Measurements from ENCODE around the gene PRRX2.

PRRX2 gene

DNA sequence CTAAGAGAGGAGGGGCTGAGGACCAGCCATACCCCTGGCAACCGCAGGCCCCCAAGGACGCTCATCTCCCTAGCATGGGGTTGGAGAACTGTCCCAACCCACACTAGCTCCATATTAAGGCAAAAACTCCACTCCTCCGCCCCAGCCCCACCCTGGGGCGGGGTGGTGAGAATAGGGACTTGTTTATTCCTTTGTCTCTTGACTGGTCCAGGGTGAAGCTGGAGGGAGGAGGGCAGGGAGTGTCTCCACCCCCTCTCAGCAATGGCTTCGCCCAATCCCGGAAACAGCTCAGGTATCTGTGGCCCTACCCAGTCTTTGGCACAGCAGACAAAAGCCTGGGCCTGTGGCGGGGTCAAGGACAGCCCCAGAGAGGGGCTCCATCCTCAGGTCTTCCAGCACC, 16.9 kb downstream of the PRRX2 start:
- DNase-seq, result no peak

GRCh38 chr9:129685220-129685932, 19.9 kb downstream of the PRRX2 start:
- DNase-seq, result no peak

GRCh38 chr9:129685933-129686259, 20.4 kb downstream of the PRRX2 start:
- no peak for DNase-seq

DNA sequence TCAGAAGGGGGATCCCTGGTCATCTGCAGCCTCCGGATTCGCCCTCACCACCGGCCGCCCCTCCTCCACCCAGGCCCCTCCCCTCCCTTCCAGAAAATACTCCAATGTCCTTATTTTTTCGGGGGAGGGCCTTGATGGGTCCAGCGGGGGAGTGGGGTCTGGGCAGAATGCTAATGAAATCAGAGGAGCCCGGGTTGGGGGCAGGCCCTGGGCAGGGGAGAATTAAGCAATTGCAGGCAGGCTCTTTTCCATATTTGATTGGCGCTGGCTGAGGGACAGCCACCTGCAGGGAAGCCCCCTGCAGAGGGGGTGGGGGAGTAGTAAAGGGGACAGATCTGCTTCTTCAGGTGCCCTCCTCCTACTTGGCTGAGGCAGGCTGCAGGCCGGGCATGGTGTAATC, 21.3 kb downstream of the PRRX2 start:
- no peak for DNase-seq

- no peak for DNase-seq
These were observed 21.9 kb downstream of the PRRX2 start for GRCh38 chr9:129687391-129687790.

GRCh38 chr9:129688285-129689043, 23.0 kb downstream of the PRRX2 start:
- DNase-seq, result no peak

DNA sequence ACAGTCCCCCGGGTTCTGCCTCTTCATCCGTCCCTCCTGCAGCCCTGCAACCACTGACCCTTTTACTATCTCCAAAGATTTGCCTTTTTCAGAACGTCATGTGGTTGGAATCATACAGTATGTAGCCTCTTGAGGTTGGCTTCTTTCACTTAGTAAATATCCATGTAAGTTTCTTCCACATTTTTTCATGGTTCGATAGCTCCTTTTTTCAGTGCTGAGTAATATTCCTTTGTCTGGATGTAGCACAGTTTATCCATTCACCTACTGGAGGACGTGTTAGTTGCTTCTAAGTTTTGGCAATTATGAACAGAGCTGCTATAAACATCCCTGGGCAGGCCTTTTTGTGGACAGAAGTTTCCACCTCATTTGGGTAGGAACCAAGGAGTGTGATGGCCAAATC, 27.1 kb downstream of the PRRX2 start:
- DNase-seq, result no peak

DNA sequence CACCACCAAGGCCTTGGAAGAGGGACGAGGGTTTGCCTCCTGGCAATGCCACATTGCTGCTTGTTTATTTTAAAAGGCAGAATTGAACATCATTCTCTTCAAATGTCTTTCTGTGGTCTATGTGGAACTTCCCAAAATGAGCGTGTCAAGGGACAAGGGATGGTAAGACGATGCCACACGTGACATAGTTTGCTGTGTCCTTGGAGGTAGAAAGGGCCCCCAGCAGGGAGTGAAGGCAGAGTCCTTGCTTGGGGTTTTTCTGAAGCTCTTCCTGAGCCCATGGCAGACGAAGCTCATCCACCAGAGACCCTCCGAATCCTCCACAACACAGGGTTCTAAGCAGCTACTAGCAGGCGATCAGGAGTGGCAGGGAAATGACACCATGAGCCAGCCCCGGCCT, 28.3 kb downstream of the PRRX2 start:
- no peak for DNase-seq

DNA sequence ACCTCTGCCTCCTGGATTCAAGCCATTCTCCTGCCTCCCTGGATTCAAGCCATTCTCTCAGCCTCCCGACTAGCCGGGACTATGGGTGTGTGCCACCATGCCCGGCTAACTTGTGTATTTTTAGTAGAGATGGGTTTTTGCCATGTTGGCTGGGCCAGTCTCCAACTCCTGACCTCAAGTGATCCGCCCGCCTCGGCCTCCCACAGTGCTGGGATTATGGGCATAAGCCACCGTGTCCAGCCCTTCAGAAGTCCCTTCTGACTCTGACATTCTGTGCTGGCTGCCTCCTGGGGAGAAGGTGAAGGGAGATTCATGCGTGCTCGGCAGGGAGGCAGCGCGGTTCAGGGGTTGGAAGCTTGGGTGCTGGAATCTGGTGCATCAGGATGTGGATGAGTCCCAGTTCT, 28.8 kb downstream of the PRRX2 start:
- no peak for DNase-seq

- DNase-seq, result no peak
These were observed 30.4 kb downstream of the PRRX2 start for GRCh38 chr9:129695870-129696269.

DNA sequence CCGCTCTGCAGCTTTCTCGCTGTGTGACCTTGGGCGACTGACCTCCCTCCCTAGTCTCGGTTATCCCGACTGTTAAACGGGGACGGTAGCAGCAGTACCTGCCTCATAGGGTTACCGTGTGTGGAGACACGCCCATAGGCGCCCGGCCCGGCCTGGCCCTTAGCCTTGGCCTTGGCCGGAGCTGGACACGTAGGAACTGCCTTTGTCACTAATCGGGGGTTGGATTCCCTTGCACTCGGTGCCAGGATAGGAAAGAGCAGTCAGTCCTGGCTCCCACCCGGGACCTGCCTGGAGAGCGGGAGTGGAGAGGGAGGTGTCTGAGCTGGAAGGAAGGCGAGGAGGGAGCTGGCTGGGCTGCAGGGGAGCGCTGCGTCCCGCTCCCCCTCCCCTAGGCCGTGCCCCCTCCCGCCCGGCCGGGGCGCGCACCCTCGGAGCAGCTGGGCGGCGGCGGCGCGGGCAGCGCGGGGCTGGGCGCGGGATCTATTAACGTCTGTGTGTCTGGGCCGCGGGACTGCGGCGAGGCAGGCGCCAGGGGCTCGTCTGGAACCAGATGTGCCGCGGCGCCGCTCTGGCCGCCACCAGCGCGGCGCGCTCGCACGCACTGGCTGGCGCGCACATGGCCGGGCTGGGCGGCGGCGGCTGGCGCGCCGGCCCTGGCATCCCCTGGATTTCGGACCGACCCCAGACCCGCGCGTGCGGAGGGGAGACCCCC, 31.7 kb downstream of the PRRX2 start:
- no peak for DNase-seq

DNA sequence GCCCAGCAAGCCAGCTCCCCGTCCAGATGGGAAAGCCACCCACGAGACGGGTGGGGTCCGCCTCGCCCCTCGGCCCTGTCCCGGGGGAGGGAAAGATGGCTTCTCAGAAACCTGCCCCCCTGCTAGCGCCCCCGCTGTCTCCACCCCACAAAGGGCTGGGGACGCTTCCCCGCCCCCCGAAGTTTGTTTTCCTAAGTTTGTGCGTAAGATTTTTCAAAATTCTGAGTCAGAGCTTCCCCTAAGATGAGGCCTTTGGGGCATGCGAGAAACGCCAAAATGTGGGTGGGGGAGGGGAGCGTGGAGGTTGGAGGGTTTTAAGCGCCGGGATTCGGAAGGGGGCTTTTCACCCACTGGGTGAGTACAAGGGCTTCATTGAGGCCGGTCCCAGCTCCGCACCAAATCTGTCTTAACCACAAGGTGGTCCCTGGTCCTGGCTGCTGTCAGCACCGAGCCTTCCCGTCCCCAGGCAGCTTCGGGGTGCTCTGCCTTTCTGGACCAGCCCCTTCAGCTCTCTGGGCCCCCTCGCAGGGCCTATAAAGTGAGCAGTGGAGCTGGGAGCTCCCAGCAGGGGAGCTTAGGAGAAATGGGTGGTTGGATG, 32.3 kb downstream of the PRRX2 start:
- peak; percentile 35 to 53 for DNase-seq

GRCh38 chr9:129698254-129698757, 32.9 kb downstream of the PRRX2 start:
- no peak for DNase-seq

DNA sequence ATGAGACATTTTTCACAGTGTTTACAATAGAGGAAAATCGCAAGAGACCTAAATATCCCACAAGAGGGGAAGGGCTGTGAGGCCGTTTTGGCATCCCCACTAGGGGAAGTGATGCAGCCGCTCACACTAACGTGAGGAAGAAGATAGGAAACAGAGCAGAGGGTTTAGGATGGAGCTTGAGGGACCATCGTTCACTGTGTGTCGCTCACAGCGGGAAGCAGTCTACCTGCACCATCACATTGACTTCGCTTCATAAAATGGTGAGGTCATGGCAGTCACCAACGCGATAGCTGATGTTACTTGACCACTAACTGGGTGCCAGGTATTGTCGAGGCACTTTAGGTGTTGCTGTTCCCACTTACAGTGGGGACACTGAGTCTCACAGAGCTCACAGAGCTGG, 35.6 kb downstream of the PRRX2 start:
- no peak for DNase-seq

DNA sequence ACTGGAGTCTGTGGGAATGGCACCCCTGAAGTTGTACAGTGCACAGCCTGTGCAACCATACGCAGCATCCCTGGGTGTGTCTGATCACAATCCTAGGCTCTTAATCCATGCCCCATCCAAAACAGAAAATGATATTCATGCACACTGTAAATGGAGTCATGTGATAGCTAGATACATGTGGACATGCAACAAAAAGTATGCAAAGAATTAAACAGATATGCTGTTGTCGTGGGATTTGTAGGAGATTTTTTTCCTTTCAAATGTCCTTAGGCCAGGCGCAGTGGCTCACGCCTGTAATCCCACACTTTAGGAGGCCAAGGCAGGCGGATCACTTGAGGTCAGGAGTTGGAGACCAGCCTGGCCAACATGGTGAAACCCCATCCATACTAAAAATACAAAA, 36.1 kb downstream of the PRRX2 start:
- DNase-seq, result no peak

- DNase-seq, result no peak
These were observed 37.4 kb downstream of the PRRX2 start for GRCh38 chr9:129702589-129703520.

DNA sequence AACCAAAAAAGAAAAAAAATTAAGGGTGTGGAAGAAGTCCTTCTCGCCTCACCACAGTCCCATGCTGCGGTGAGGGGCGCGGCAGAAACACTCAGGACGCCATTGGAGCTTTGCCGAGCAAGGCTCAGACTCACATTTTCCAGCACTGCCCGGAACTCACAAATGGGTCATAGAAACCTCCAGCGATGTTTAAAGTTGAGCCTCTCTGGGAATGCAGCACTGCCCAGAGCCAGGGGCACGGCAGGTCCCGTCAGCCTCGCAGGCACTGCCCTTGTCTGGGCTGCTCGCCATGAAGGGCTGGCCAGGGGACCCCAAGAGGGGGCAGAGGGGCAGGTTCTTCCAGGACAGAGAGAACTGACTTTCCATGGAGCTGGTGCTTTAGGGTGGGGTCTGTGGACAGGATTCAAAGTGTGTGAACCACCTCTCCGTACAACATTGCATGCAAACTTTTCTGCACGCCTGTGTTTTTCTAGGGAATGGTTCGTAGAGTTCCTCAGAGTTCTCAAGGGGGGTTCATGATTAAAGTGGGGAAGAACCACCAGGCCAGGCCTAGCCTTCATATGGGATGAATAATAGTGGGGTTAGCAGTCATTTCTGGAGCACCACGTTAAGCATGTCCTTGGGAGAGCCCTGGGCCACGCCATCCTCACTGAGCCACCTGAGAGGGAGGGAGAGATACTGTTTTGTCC, 38.4 kb downstream of the PRRX2 start:
- no peak for DNase-seq

GRCh38 chr9:129704807-129705206, 39.4 kb downstream of the PRRX2 start:
- DNase-seq, result no peak

DNA sequence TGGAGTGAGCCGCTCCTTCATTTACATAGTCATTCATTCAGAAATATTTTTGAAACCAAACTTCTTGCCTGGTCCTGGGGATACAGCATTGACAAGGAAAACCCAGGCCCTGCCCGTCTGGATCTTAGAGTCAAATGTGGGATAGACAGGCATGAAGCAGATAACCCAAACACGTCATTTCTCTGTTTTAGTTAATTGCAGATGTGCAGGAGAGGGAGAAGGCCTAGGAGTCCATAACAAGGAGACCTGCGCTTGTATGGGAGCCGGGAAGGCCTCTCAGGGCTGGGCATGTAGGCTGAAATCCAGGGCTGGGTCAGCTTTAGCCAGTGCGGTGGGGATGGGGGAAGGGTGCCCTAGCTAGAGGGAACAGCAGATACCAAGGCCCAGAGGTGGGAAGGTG, 43.3 kb downstream of the PRRX2 start:
- DNase-seq, result no peak

DNA sequence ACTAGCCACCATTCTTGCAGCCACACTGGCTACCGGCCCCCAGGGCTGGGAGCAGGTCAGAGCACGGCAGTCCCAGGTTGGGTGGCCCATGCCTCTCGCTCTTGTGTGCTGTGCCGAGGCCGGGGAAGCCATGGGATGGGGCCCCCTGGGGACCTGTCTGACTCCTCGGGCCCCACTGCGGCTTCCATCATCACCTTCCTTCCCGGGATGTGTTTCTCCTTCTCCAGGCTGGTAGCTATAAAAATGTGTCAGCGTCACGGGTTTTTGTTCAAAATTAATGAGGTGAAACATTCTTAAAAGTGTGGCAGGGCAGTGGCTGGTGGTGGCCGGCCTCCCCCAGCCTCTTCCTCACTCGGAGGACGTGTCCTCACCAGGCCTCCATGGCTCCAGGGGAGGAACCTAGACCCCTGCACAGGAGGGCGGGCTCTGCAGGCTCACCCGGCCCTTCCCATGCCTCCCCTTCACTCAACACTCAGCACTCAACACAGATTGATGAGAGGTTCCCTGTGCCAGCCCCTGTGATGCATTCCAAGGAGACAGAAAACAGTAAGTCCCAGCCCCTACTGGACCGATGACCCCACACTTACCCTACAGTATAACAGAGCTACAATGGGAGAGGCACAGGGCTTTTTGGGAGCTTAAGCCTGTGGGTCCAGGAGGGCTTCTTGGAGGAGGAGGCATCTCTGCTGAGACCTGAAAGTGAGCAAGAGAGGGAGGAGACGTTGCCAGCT, 44.2 kb downstream of the PRRX2 start:
- DNase-seq, result no peak

DNA sequence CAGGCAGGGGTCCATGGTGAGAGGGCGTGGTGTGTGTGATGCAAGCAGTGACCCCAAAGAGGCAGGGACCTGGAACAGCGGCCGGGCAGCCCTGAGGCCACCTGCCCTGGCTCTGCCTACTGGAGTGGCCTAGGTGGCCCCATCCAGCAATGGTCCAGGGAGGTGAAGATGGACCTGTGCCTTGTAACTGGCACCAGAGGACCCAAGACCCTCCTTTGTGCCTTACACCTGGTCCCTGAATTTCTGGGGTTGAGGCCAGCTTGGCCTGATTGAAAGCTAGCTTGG, 44.7 kb downstream of the PRRX2 start:
- DNase-seq, result no peak
